ENCODE results near the gene SIM2.

Gene SIM2

DNA sequence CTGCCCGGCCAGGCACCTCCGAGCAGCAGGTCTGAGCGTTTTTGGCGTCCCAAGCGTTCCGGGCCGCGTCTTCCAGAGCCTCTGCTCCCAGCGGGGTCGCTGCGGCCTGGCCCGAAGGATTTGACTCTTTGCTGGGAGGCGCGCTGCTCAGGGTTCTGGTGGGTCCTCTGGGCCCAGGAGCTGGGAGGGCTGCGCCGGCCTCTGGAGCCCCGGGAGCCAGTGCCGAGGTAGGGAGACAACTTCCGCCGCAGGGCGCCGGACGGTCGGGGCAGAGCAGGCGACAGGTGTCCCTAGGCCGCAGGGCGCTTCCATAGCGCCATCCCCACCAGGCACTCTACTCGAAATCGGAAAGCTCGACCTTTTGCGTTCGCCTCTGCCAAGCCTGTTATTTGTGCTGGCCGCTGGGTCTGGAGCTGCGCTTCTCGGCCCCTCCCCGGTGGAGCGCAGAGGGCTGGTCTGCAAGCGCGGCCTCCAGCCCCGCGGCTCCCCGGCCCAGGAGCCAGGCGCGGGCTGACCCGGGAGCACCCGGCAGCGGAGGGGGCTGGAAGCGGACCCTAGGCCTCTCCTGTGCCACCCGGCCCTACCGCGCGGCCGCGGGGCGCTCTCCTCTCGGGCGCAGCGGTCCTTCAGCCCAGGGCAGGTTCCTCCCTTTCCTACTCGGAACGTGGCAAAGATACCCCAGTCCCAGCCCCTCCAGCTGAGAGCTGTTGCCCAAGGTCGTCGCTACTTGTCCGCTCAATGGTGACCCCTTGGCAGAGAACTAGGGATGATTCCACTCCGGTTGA, 2.2 kb downstream of the SIM2 start:
- peak; percentile 68 for DNase-seq

DNA sequence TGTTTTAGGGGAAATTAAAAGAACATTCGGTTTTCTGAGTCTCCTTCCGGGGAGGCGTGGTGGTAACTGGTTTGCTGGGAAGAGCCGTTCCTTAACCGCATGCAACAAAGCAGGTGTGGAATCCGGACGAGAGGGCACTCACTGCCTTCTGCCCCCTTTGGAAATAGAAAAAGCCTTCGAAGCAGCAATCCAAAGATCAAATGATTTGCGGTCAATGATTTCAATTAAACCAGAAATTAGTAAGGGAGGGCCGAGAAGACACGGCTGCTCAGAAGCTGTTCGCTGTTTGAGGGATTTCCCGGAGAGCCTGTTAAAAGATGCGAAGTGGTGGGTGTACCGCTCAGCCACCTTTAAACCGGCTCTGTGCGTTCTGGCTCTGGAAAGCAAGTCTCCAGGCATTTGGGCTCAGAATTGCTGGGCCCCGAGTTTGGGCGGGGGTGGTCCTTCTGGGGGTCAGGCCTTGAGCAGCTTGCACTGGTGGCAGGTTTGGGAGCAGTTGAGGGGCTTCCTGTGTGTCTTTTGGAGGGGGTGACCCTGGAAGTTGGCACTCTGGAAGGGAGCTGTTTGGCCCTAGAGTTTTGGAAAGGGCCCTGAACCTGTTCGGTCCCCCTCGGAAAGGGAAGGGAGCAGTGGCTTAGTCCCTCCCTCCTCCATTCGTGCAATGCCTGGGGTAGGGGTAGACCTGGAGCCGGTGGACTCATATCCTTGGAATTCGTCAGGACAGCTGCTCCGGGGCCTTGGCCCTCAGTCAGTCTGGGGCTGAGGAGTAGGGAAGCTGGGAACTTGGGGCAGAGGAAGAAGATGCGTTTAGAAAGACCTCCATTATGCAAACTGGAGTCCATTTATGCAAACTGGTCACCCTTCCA, 3.1 kb downstream of the SIM2 start:
- DNase-seq: no peak

DNA sequence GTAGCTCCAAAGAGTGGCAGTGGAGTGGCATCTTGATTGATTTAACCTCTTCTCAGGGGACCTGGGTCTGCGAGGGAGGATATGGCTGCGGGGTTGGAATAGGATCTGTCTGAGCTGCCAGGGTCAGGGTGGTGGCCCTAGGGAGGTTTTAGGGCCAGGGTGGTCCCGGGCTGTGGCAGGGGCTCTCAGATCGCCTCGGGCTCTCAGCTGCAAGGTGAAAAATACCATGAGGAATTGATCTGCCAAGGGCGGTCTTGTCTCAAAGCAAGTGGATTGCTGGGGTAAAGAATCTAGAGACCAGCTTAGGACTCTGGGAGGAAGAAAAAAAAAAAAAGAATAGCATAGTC, 3.7 kb downstream of the SIM2 start:
- no peak for DNase-seq

DNA sequence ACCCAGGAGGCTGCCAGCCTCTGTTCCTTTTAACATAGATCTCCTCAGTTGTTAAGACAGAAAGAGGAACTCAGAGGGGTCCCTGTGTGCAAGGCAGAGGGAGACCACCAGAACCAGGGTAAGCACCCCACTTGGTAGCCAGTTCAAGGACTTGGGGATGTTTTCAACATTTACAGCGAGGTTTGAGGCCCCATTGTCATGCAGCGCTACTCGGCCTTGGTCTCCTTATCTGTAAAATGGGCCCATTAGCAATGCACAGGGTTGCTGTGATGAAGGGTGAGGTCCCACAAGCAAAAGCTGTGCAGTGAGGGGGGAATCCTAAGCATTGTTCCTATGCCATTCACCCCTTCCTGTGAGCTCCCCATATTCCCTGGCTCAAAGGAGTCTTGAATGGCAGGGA, 4.2 kb downstream of the SIM2 start:
- DNase-seq: no peak

DNA sequence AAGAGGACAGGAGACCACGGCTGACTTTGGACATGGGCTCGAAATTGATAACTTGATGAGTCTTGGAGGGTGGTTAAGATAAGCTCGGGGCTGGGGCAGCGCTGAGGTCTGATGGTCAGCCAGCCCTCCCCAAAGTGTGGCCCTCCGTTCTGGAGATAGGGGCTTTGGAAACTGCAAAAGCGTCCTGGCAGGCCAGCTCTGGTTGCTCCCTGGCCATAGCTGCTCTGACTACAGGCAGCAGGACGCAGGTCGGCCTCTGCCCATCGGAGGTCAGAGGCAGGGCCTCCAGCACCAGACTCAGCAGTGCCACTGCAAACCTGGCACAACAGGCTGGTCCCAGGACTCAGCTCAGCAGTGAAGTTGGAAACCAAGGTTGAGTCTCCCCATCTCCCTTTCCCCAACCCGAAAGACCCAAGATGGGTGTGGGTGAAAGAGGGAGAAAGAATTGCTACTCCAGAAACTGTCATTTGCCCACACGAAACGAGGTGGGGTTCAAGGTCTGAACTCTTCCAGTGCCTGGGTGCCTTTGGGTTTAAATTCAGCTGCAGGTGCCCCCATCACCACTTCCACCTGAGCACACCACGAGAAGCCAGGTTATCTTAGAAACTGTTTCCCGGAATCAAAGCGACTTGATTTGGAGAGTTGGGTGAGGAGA, 4.8 kb downstream of the SIM2 start:
- no peak for DNase-seq

DNA sequence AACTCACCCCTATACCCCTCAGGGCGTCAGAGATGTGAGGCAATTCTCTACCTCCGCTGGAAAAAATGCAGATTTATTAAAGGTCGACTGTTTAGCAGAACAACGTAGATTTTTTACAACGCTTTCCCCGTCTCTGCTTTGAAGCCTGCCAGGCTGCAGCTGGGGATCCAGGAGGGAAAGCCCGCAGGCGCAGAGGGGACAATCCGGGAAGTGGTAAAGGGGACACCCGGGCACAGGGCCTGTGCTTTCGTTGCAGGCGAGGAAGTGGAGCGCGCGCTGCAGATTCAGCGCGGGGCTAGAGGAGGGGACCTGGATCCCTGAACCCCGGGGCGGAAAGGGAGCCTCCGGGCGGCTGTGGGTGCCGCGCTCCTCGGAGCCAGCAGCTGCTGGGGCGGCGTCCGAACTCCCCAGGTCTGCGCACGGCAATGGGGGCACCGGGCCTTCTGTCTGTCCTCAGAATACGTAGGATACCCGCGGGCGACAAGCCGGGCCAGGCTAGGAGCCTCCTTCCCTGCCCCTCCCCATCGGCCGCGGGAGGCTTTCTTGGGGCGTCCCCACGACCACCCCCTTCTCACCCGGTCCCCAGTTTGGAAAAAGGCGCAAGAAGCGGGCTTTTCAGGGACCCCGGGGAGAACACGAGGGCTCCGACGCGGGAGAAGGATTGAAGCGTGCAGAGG, 5.5 kb downstream of the SIM2 start:
- peak; percentile 61 for DNase-seq

DNA sequence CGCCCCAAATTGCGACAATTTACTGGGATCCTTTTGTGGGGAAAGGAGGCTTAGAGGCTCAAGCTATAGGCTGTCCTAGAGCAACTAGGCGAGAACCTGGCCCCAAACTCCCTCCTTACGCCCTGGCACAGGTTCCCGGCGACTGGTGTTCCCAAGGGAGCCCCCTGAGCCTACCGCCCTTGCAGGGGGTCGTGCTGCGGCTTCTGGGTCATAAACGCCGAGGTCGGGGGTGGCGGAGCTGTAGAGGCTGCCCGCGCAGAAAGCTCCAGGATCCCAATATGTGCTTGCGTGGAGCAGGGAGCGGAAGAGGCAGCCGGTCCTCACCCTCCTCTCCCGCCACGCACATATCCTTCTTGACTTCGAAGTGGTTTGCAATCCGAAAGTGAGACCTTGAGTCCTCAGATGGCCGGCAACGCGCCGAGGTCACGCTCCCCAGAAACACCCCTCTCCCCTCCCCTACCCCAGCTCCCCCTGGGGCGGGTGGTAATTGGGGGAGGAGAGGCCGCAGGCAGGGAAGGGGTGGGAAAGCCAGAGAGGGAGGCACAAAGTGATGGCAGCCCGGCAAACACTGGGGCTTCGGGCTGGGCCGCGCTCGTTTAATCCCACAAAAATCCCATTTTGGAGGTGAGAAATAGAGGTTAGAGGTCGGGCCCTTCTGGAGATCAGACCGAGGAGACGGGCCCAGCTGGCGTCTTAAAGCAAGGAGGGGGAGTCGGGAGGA, 6.2 kb downstream of the SIM2 start:
- peak; percentile 58 for DNase-seq

DNA sequence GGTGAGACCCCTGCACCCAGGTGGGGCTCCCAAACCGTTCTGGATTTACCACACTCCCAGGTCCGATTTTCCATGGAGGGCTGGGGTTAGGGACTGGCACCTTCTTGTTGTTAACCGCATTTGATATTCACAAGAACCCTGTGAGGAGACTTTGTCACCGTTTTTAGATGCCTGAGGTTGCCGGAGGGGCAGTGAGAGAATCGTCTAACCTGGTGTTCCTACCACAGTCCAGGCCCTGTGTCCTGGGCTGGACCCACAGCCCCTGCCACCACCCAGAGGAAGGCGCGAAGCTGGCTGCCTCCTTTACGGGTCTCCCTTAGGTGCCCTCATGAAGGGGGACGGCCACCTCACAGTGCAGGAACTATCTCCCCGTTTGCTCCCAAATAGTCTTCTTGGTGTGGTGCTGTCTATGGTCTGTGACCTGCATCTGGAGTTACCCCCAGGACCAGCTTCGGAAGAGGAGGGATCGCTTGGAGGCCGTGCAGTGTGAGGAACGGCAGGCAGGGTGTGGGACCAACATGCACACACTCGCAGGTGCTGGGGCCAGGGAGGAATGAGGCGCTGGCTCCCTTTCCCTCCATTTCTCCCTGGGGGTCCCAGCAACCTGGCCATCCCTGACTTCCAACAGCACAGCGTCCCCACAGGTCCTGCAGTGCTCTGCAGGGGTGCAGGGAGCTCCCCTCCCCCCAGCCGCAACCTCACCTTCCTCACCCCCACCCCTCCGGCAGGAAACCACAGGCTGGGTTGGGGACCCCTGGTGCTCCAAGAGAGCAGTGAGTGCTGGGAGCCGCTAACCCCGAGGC, 7.0 kb downstream of the SIM2 start:
- DNase-seq: peak; percentile 61

DNA sequence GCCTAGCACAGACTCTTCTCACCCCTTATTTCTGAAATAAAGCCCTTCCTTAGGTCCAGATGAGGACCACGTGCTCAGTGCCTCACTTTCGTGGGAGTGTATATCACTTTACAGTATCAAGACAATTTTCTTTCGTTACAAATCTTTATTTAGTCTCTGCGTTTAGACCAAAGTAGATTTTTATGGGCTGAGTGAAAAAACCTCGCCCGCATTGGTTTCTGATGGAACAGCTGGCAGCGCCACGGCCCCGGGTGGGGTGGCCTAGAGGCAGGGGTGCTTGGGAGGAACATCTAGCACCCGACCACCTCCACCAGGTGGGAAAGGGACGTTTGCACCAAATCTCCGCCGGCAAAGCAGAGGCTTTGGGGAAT, 7.6 kb downstream of the SIM2 start:
- peak; percentile 53 for DNase-seq

DNA sequence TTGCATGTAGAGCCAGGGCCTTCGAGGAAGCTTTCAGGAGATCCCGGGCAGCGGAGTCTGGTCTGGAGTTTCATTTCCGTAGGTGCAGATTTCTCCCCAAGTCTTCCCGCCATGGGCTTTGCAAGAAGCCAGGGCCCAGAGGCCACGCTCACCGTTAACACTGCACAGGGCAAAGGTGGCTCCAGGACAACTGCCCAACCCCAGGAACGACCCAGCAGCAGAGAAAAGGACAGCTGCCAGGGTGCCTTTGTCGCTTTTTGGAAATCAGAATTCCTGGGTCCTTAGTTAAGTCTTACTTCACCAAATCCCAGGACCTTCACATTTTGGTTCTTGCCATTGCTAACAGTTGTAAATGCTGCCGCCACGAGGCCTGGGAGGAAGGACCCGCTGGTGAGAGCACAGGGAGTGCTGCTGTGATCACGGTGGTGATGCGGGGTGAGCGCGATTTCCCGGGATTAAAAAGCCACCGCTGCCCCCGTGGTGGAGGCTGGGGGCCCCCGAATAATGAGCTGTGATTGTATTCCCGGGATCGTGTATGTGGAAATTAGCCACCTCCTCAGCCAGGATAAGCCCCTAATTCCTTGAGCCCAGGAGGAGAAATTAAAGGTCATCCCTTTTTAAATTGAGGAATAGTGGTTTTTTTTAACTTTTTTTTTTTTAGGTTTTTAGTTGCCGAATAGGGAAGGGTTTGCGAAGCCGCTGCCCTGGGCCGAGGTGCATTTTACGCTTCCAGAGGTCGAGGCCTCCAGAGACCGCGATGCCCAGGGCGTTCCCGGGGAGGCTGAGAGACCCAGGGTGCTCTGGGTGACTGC, 8.2 kb downstream of the SIM2 start:
- DNase-seq: peak; percentile 70

DNA sequence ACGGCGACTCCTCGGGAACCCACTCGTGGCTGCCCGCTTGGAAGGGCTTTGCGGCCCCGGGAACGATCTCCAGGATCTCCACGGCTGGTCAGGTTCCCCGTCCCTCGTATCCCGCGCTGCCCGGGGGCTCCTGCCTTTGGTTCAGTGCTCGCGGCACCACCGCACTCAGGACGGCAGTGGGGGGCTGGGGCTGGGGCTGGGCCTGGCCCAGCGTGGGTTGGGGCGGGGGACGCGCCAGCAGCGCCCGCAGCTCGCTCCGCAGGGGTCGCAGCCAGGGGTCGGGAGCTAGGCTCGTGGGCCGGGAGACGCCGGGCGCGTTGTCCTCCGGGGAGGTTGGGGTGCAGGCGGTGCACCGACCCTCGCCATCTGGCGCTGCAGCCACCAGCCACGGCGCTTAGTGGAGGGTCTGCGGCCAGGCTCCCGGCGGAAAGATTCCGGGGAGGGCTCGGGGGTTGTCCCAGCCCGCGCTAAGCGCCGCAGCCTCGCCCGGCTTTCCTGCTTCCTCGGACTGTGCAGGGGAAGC, 8.9 kb downstream of the SIM2 start:
- no peak for DNase-seq

DNA sequence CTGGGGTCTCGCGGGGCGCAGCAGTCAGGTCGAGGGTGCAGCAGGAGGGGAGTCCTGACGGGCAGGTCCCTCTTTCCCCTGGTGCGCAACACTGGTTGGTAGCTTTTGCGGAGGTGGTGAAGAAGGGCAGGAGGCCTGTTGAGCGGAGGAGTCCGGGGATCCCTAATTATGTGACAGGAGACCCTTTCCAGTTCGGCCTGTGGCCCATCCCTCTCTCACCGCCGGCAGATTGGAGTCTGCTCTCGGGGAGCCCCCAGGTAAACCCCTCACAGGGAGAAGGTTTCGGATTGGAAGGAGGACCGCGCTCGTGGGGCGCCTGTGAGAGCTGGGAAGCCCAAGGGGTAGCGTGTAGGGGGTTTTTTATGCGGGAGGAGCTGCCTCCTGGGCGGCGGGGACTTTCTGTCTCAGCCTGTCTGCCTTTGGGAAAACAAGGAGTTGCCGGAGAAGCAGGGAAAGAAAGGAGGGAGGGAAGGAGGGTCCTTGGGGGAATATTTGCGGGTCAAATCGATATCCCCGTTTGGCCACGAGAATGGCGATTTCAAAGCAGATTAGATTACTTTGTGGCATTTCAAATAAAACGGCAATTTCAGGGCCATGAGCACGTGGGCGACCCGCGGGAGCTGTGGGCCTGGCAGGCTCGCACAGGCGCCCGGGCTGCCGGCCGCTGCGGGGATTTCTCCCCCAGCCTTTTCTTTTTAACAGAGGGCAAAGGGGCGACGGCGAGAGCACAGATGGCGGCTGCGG, 9.5 kb downstream of the SIM2 start:
- peak; percentile 70 for DNase-seq

DNA sequence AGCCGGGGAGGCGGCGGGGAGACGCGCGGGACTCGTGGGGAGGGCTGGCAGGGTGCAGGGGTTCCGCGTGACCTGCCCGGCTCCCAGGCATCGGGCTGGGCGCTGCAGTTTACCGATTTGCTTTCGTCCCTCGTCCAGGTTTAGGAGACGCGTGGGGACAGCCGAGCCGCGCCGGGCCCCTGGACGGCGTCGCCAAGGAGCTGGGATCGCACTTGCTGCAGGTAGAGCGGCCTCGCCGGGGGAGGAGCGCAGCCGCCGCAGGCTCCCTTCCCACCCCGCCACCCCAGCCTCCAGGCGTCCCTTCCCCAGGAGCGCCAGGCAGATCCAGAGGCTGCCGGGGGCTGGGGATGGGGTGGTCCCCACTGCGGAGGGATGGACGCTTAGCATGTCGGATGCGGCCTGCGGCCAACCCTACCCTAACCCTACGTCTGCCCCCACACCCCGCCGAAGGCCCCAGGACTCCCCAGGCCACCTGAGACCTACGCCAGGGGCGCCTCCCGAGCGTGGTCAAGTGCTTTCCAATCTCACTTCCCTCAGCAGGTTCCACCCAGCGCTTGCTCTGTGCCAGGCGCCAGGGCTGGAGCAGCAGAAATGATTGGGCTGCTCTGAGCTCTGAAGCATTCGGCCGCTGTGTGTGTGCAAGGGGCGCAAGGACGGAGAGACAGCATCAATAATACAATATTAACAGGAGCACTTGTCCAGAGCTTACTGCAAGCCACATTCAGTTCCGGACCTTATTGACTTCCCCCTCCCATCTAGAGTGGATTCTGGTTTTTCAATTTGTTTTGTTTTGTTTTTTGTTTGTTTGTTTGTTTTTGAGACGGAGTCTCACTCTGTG, 10.3 kb downstream of the SIM2 start:
- peak; percentile 56 for DNase-seq

DNA sequence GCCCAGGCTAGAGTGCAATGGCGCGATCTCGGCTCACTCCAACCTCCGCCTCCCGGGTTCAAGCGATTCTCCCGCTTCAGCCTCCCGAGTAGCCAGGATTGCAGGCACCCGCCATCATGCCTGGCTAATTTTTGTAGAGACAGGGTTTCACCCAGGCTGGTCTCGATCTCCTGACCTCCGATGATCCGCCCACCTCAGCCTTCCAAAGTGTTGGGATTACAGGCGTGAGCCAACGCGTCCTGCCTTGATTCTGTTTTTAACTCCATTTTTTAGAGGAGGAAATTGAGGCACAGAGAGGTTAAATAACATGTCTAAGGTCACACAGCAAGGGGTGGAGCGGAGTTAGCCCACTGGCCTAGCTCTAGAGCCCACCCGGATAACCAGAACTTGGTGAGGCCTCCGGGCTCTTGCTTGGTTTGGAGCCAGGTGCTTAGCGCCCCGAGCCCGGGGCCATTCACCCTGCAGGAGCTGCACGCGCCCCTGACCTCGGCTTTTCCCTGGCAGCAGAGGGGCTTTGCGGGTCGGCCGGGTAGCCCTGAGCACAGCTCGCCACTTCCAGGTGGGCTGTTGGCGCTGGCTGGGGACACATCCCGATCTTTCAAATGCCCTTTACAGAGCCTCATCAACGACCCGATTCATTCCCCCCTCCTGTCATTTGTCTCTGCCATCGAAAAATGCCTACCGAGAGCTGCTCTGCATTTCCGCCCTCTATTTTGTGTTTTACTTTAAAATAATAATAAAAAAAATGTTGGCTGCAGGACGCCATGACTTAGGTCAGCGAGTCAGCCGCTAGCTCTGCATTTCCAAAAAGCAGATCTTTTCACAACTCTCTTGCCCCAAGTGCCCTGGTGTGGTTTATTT, 11.2 kb downstream of the SIM2 start:
- DNase-seq: peak; percentile 68

DNA sequence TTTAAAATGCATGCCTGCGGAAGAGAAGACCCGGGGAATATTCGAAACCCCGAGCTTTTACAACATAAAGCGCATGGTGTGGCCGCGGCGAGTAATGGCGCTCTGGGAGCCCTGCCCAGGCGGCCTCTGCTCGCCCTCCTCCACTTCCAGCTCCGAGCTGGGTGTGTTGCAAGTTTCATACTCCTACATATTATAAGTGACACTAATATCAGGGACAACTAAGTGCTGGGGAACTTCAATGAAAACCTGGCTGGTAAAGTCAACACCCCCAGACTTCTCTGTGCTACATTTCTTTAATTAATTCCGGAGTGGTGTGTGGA, 11.8 kb downstream of the SIM2 start:
- DNase-seq: no peak

DNA sequence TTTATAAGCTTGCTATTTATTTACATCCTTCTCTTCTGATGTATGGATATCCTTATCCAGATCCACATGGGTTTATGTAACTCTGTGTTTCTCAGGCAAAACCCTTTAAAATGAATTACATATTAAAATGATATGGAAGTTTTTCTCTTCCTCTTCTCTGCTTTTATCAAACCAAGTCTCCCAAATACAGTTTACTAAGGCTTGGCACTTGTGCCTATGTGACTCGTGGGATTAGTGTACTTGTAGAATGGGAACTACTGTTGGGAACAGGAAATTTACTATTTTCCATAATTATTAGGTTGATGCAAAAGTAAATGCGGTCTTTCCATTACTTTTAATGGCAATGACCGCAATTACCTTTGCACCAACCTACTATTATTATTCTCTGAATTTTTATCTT, 14.8 kb downstream of the SIM2 start:
- DNase-seq: no peak

DNA sequence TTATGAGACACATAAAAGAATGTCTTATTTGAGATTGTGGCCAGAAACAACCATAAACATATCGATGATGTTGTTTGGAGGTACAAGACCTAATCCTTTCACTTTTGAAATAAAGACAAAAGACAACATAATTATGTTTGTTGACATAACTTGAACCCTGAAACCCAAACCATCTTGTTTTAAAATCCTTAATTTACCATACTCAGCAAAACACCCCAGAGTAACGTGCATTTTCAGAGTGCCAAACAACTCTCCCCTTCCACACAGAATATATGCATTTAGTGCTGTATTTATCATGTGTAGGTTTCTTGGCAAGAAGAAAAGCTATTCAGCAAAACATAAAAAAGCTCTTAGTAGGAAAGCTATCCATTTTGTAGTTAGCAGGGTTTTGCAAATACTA, 17.5 kb downstream of the SIM2 start:
- DNase-seq: no peak

DNA sequence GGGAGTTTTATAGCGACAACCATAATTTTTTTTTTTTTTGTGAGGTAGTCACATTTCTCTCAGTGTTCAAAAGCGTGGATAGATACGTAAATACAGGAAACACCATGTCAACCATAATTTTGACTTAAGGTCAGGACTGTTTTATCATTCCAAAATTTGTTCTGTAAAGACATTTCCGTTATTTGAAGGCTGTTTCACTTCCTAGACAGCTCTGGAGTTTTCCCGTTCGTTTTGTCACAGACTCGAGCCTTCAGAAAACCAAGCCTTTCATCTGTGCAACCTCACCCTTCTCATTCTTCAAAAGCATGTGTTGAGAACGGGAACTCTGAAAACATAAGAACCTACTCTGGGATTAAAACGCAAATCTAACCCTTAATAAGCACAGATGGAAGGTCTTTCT, 17.9 kb downstream of the SIM2 start:
- no peak for DNase-seq

Measured in retina (tissue), 1 donor.